ENCODE data around the gene SLX9.

The SLX9 gene

DNA sequence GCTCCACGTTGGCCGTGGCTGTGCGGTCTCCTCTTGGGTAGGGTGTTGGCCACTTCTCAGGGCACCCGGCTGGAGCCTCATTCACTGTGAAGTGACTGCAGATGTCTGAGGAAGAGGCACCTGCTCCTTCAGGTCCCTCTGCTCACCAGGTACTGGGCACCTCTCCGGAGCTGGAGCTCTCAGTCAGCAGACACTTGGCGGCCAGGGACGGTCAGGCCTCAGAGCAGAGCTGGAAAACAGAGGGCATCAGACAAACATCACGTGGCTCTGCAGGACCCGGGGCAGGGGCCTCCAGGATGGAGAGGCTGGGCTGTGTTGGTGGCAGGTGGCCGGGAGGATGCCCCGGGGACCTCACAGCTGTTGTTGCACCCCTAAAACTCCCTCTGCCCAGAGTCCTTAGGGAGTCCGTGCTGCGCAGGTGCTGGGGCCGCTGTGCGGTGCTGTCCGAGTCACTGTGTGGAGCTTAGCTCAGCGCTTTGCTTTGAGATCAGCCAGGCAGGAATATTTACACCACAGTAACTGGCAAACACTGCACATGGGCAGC, 59.7 kb downstream of the SLX9 start:
- Histone ChIP-seq H3K9ac (ENCODE audit: low read depth, low read length) (no peak overlapping the region), H3K4me1 (ENCODE audit: insufficient read depth, low read length) (no peaks in the 10 kb centered on the region; the same call in 1 of the 2 replicates), H3K9me3 (ENCODE audit: control insufficient read depth, insufficient read depth, low read length) (no peaks in the 10 kb centered on the region), H3K36me3 (ENCODE audit: insufficient read depth, low read length) (no peaks in the 10 kb centered on the region)

DNA sequence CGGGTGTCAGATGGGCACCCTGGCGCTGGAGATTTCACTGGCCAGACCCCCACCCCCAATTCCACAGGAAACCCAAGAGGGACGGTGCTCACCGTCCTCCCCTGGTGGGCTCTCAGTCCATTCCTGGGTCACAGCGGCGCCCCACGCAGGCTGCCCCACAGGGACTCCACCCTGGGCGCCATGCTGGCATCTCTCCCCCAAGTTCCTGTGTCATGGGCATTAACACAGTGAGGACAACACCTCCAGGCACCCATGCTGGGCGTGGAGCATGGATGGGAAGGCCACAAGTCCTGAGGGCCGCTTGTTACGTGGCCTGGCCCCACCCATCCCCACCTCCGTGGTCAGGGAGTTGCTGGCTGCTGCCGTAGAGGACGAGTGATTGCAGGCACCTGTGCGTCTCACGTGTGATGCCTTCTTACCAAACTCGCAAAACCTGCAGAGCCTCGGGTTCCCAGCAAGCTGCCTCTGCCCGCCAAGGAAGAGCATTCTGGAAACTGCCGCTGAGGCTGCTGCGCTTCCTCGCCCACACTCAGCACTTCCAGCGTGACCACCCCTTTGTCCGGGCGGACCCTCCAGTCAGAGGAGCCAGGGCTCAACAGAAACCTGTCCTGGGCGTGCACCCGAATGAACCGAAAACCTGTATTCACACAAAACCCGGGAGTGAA, 60.3 kb downstream of the SLX9 start:
- no peaks in the 10 kb centered on the region; the same call in 1 of the 2 replicates for H3K4me1 ChIP-seq (ENCODE audit: insufficient read depth, low read length)
- H3K36me3 ChIP-seq (ENCODE audit: insufficient read depth, low read length) = no peaks in the 10 kb centered on the region
- no peaks in the 10 kb centered on the region for H3K9me3 ChIP-seq (ENCODE audit: control insufficient read depth, insufficient read depth, low read length)
- no peak overlapping the region for H3K9ac ChIP-seq (ENCODE audit: low read depth, low read length)

DNA sequence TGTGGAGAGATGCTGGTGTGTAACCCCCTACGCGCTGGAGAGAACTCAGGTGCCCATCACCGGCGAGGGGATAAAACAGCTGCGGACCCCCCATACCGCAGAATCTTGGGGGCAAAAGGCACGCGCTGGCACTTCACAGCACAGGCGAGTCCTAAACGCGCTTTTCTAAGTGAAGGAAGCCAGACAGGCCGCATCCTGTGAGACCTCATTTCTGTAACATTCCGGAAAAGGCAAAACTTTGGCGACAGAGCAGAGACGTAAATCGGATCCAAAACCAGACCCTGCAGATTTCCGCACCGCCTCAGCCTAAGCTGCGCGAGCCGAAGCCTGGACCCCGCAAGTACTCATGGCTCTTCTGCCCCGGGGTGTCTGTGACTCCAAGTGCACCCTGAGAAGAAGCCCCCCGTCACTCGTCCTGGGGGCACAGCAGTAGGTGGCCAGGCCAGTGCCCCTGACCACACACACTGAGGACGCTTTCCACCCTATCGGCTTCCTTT, 60.9 kb downstream of the SLX9 start:
- no peaks in the 10 kb centered on the region for H3K36me3 ChIP-seq (ENCODE audit: insufficient read depth, low read length)
- H3K9me3 ChIP-seq (ENCODE audit: control insufficient read depth, insufficient read depth, low read length) = no peaks in the 10 kb centered on the region
- no peak overlapping the region for H3K9ac ChIP-seq (ENCODE audit: low read depth, low read length)
- no peaks in the 10 kb centered on the region; the same call in 1 of the 2 replicates for H3K4me1 ChIP-seq (ENCODE audit: insufficient read depth, low read length)

DNA sequence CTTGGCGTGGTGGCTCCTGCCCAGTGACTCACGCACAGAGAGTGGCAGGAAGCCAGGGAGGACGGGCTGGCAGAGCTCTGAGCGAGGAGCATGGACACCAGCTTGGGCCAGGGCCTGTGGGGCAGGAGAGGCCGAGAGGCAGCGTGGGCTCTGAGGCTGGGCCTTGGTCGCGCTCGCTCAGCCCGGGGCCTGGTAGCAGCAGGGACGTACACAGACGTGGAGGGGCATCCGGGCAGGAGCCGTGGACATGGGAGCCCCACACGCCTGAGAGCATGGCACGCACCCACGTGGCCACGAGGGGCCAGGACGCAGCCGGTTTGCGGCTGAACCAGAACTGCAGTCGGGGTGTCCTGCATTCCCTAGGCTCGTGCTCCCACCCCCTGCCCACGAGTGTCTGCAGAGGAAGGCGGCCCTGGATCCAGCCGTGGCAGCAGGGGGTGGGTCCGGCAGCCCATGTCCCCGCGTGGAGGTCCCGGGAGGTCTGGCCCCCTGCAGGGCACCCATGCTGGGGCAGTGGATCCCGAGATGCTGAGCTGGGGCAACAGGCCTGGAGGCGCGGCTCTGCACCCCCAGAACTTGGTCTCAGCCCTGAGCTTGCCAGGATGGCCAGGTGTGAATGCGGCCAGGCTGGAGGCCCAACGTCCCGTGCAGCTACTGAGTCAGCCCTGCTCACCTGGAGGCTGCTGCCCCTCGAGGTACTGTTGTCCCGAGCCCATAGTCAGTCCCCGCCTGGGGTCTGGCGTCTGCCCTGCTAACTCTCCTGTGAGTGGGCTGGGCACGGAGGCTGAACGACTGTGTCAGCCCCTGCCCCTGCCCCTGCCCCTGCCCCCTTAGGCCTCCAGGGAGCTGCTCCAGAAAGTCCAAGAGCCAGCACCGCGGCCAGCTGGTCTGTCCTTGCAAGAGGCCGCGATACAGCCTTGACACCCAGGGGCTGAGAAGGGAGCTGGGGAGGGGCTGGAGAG, 61.6 kb downstream of the SLX9 start:
- Histone ChIP-seq H3K9ac (ENCODE audit: low read depth, low read length) (no peak overlapping the region), H3K36me3 (ENCODE audit: insufficient read depth, low read length) (no peaks in the 10 kb centered on the region), H3K4me1 (ENCODE audit: insufficient read depth, low read length) (no peaks in the 10 kb centered on the region; the same call in 1 of the 2 replicates), H3K9me3 (ENCODE audit: control insufficient read depth, insufficient read depth, low read length) (no peaks in the 10 kb centered on the region)

DNA sequence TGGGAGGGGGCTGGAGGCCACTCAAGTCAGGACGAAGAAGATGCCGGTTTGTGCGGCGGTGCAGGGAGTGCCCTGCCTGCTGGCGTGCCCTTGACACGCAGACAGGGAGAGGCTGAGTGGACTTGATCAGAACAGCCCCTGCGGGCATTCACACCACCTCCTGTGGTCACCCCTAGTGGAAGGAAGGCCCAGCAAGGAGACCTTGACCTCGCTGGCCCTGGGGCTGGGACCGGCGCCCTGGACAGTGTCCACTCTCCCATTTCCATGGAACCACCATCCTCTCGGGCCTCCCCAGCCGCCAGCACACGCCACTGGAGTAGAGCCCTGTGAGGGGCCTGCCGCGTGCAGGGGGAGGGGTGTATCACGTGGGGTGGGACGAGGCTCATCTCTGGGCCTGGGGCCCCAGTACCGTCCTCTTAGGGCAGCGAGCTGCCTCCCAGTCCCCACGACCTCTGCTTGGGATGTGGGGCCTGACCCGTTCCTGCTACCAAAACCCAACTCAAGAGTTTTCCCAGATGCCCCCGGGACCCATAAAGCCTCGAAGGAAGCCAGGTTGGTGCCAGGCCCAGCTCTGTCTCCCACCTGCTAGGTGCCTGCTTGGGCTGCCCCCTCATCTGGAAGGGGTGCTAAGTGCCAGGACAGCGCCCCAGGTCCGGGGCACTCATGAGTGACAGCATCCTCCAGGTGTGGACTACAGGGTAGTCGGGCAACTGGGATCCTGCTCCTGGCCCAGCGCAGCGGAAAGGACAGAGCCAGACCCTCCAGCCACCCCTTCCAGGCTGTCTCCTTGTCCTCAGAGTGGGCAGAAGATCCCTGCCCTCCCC, 62.8 kb downstream of the SLX9 start:
- no peaks in the 10 kb centered on the region for H3K36me3 ChIP-seq (ENCODE audit: insufficient read depth, low read length)
- H3K9ac ChIP-seq (ENCODE audit: low read depth, low read length) = no peak overlapping the region
- no peaks in the 10 kb centered on the region; the same call in 1 of the 2 replicates for H3K4me1 ChIP-seq (ENCODE audit: insufficient read depth, low read length)
- no peaks in the 10 kb centered on the region for H3K9me3 ChIP-seq (ENCODE audit: control insufficient read depth, insufficient read depth, low read length)

DNA sequence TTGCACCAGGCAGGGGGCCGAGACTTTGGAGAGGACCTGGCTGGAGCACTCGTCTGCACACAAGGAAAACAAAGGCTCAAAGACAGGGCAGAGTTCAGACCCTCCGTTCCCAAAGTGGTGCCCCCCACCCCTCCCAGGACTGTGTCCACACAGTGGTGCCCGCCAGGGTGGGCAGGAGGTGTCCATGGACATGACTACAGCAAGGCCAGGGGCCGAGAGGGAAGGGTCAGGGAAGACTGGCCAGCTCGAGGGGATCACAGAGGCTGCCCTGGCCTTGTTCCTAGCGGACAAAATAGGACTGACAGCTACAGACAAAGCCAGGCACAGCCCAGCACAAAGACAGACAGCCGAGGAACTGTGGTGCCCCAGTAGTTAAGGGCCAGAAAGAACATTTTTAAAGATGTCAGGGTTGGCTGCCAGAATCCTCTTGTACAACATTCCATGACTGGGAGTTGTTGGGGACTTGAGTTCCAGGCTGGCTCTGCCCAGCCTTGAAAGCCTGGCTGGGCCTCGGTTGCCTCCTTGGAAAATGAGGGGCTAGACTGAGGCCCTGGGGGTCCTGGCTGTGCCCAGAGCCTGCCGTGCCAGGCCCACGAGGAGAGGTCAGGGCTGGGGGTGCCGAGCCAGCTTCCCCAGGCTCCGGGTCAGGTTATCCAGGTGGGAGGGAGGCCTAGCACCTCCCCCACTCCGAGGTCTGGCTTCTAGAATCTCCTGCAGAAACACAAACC, 63.7 kb downstream of the SLX9 start:
- H3K4me1 ChIP-seq (ENCODE audit: insufficient read depth, low read length) = no peaks in the 10 kb centered on the region; the same call in 1 of the 2 replicates
- no peak overlapping the region for H3K9ac ChIP-seq (ENCODE audit: low read depth, low read length)
- no peaks in the 10 kb centered on the region for H3K36me3 ChIP-seq (ENCODE audit: insufficient read depth, low read length)
- 0 out of 2 replicates have a peak, but pooled peaks cover 2% of the 10 kb centered on the region for H3K9me3 ChIP-seq (ENCODE audit: control insufficient read depth, insufficient read depth, low read length)

DNA sequence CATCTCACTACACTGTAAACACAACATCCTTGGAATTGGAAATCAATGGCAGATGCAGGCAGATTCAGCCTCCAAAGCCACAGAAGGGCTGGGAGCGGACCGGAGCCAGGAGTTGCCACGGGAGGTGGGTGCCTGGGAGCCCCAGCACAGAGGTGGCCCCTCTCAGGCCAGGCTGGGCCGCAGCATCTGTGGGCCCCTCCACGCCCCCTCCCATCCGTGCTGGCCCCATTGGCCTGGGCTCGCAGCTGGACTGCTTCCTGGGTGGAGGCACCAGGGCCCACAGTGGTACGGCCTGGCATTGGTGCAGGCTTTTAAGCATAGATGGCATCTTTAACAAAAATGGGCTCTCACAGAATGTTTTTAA, 64.2 kb downstream of the SLX9 start:
- no peak overlapping the region for H3K9ac ChIP-seq (ENCODE audit: low read depth, low read length)
- H3K4me1 ChIP-seq (ENCODE audit: insufficient read depth, low read length) = no peaks in the 10 kb centered on the region; the same call in 1 of the 2 replicates
- H3K36me3 ChIP-seq (ENCODE audit: insufficient read depth, low read length) = no peaks in the 10 kb centered on the region

DNA sequence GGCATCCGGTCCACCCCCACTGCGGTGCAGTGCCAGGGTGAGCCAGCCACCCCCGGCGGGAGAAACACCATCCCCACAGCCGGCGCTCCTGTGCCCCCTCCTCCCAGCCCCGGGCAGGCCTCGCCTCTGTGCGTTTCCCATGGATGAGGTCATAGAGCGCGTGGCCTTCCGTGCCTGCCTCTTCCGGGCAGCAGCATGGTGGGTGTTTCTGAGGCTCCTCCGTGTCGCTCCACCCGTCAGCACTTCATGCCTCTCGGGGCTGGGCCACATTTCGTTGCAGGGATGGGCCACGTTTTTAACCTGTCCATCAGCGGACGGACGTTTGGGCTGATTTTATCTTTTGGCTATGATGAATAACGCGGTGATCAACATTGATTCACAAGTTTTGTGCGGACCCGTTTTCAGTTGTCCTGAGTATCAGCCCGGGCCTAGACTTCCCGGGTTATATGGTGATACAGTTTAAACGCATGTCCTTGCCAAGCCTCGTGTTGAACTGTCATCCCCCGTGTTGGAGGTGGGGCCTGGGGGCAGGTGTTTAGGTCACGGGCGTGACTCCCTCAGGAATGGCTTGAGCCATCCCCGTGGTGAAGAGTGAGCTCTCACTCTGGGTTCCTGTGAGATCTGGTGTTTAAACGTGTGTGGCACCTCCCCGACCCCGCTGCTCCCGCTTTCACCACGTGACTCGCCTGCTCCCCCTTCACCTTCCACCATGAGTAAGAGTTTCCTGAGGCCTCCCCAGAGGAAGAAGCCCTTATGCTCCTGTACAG, 64.8 kb downstream of the SLX9 start:
- Histone ChIP-seq H3K9ac (ENCODE audit: low read depth, low read length) (no peak overlapping the region), H3K9me3 (ENCODE audit: control insufficient read depth, insufficient read depth, low read length) (0 out of 2 replicates have a peak, but pooled peaks cover 6% of the 10 kb centered on the region), H3K36me3 (ENCODE audit: insufficient read depth, low read length) (no peaks in the 10 kb centered on the region), H3K4me1 (ENCODE audit: insufficient read depth, low read length) (no peaks in the 10 kb centered on the region; the same call in 1 of the 2 replicates)

More for the DNA sequence above, 64.2 kb downstream of the SLX9 start:
- H3K9me3 ChIP-seq (ENCODE audit: control insufficient read depth, insufficient read depth, low read length) = 0 out of 2 replicates have a peak, but pooled peaks cover 6% of the 10 kb centered on the region

DNA sequence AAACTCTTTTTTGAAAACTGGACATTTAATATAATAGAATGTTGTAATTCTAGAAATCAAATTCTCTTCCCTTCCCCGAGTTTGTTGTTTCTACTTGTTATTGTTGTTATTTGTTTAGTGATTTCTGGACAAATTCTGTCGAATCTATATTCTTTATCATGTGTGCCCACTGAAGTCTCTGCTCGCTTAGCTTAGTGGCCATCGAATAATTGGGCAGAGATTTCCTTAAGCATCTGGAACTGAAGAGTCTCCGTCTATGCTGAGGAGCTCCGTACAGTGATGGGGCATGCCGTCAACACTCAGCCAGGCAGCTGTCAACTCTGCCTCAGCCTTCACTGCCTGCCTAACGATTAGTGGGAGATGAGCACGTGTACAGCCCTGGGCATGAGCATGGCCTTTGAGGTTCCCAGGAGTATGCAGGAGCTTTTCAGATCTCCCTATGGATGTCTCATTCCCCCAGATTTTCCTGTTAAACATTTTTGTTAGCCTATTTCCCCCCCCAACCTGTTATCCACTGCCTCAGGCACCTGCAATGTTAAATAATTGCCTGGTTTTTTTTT, 66.8 kb downstream of the SLX9 start:
- 0 out of 2 replicates have a peak, but pooled peaks cover 6% of the 10 kb centered on the region for H3K9me3 ChIP-seq (ENCODE audit: control insufficient read depth, insufficient read depth, low read length)
- no peak overlapping the region for H3K9ac ChIP-seq (ENCODE audit: low read depth, low read length)
- no peaks in the 10 kb centered on the region for H3K36me3 ChIP-seq (ENCODE audit: insufficient read depth, low read length)
- H3K4me1 ChIP-seq (ENCODE audit: insufficient read depth, low read length) = no peaks in the 10 kb centered on the region; the same call in 1 of the 2 replicates

DNA sequence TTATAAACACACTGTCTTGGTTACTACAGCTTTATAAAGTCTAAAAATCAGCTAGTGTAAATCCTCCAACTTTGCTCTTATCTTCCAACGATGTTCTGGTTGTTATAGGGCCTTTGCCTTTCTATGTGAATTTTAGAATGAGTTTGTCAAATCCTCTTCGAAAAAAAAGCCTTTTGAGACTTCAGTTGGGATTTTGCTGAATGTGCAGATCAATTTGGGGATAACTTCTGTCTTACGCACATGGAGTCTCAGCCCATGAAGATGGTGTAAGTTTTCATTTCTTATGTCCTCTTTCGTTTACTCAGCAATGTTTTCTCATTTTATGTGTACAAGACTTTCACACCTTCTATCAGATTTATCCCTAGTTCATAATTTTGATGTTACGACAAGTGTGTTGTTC, 69.8 kb downstream of the SLX9 start:
- H3K36me3 ChIP-seq (ENCODE audit: insufficient read depth, low read length) = no peaks in the 10 kb centered on the region
- H3K4me1 ChIP-seq (ENCODE audit: insufficient read depth, low read length) = peaks cover 3% of the 10 kb centered on the region; the same call in 1 of the 2 replicates
- H3K9ac ChIP-seq (ENCODE audit: low read depth, low read length) = no peak overlapping the region
- H3K9me3 ChIP-seq (ENCODE audit: control insufficient read depth, insufficient read depth, low read length) = 0 out of 2 replicates have a peak, but pooled peaks cover 6% of the 10 kb centered on the region

DNA sequence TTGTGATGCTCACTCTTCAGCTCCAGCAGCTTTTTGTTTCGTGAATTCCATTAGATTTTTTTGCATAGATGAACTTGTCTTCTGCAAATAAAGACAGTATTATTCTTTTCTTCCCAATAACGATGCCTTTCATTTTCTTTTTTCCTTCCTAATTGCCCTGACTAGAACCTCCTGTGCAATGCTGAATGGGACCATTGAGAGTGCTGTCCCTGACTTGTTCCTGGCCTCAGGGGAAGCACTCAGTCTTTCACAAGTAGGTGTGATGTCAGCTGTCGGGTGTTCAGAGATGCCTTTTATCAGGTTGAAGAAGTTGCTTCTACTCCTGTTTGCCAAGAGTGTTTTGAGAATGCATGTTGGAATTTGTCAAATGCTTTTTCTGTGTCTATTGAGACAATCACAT, 70.3 kb downstream of the SLX9 start:
- Histone ChIP-seq H3K9me3 (ENCODE audit: control insufficient read depth, insufficient read depth, low read length) (0 out of 2 replicates have a peak, but pooled peaks cover 6% of the 10 kb centered on the region), H3K4me1 (ENCODE audit: insufficient read depth, low read length) (peaks cover 3% of the 10 kb centered on the region; the same call in 1 of the 2 replicates), H3K9ac (ENCODE audit: low read depth, low read length) (no peak overlapping the region), H3K36me3 (ENCODE audit: insufficient read depth, low read length) (no peaks in the 10 kb centered on the region)

DNA sequence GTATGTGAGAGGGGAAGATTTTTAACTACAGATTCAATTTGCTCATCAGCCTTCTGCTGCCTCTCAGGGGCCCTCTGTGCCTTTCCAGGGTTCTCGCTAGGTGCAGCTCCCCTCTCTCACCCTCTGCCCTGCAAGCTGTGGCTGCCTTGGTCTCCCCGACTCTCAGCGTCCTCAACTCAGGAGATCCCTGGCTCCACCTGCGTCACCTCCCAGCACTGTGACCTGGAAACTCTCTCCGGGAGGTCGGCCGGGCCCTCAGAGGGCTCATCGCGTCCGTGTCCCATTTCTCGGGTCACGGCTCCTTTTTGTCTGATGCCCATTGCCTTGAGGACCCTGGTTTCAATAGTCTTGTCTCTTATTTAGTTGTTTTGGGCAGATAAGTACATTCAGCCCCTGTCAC, 71.0 kb downstream of the SLX9 start:
- no peak overlapping the region for H3K9ac ChIP-seq (ENCODE audit: low read depth, low read length)
- H3K9me3 ChIP-seq (ENCODE audit: control insufficient read depth, insufficient read depth, low read length) = 0 out of 2 replicates have a peak, but pooled peaks cover 6% of the 10 kb centered on the region
- H3K36me3 ChIP-seq (ENCODE audit: insufficient read depth, low read length) = no peaks in the 10 kb centered on the region
- H3K4me1 ChIP-seq (ENCODE audit: insufficient read depth, low read length) = peaks cover 3% of the 10 kb centered on the region; the same call in 1 of the 2 replicates

All from ES-I3 (cell line).